ENCODE results near the gene FUT2.

- no peak for TF ChIP-seq CTCF (IDR thresholded peaks at IDR 0.05)
- peak in 1 of 2 donors; percentile 51 for TF ChIP-seq POLR2A (IDR thresholded peaks at IDR 0.05)
Observed at GRCh38 chr19:48719263-48720171, 23.7 kb downstream of the FUT2 start, which contains the start of gene MAMSTR.
